NT2/D1 (cell line): ENCODE results near the gene C5orf52.

ENCODE experiments used
- YY1 ChIP-seq: IDR thresholded peaks from 2 replicates; pipeline ENCODE4 v1.6.1; 2011; ENCODE audit not compliant: insufficient read length, insufficient read depth
- ZNF274 ChIP-seq: IDR thresholded peaks from 2 replicates; pipeline ENCODE4 v1.6.1; 2011; ENCODE audit warnings: mild to moderate bottlenecking, low read depth, low read length

DNA sequence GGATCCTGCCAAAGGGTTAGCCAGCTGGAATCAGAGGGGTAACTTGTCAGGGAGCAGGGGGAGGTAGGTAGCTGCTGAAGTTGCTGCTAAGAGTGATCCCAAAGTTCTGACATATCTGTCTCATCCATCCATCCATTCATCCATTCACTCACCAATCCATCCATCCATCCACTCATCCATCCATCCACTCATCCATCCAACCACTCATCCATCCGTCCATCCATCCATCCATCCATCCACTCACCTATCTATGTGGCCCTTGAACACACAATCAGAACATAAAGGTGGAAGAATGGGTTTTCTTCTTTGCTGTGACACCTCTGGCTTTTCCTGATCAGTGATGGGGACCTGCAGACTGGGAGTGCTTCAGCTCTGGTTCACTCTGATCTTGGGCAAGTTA is 3.0 kb upstream of the C5orf52 start:
- TF ChIP-seq ZNF274 (no peak), YY1 (no peak)
